Measurements from ENCODE around the gene CCND1. TPM values are rescaled to one million over a fixed set of nuclear protein-coding genes. Genes with fewer than 3 reads are reported as not detected.
"Not testable (repeated sequence)": the region's sequence is repeated elsewhere in the genome, so short reads cannot be mapped to it uniquely, and the experiment has no call there.

Gene CCND1
- total RNA-seq, 1 experiment from 2014 or later = 579 TPM

GRCh38 chr11:69605737-69606526 is 35.0 kb upstream of the CCND1 start:
- Histone ChIP-seq H3K4me1 (replicated peaks) (peaks cover 9% of the 10 kb centered on the region), H3K27me3 (replicated peaks) (no peaks in the 10 kb centered on the region), H3K9me3 (replicated peaks) (peaks cover 6% of the 10 kb centered on the region; the same call in 1 of the 2 replicates), H3K36me3 (no peaks in the 10 kb centered on the region), H3K27ac (no peak overlapping the region), H3K4me3 (no peak overlapping the region)
- DNase-seq (ENCODE audit: low read depth in 1 of 2, low spot score in 2 of 2) = peak in 1 of 2 experiments; percentile 46

- H3K27me3 ChIP-seq (replicated peaks) = no peaks in the 10 kb centered on the region
- no peaks in the 10 kb centered on the region for H3K4me1 ChIP-seq (replicated peaks)
- H3K27ac ChIP-seq = no peak overlapping the region
- no peak overlapping the region for H3K4me3 ChIP-seq
- H3K9me3 ChIP-seq (replicated peaks) = peaks cover 6% of the 10 kb centered on the region; the same call in 1 of the 2 replicates
- H3K36me3 ChIP-seq = no peaks in the 10 kb centered on the region
- peak in 1 of 2 experiments; percentile 42 for DNase-seq (ENCODE audit: low read depth in 1 of 2, low spot score in 2 of 2)
Measured at GRCh38 chr11:69609351-69609750, 31.6 kb upstream of the CCND1 start.

GRCh38 chr11:69611548-69612526 is 29.1 kb upstream of the CCND1 start:
- Histone ChIP-seq H3K27me3 (replicated peaks) (no peaks in the 10 kb centered on the region), H3K4me3 (no peak overlapping the region), H3K4me1 (replicated peaks) (no peaks in the 10 kb centered on the region), H3K36me3 (no peaks in the 10 kb centered on the region), H3K9me3 (replicated peaks) (peaks cover 6% of the 10 kb centered on the region; the same call in 1 of the 2 replicates), H3K27ac (no peak overlapping the region)
- peak in 1 of 2 experiments; percentile 51 for DNase-seq (ENCODE audit: low read depth in 1 of 2, low spot score in 2 of 2)

- Histone ChIP-seq H3K9me3 (replicated peaks) (peaks cover 6% of the 10 kb centered on the region; the same call in 1 of the 2 replicates), H3K36me3 (no peaks in the 10 kb centered on the region), H3K27ac (no peak overlapping the region), H3K27me3 (replicated peaks) (no peaks in the 10 kb centered on the region), H3K4me3 (no peak overlapping the region), H3K4me1 (replicated peaks) (no peaks in the 10 kb centered on the region)
- DNase-seq (ENCODE audit: low read depth in 1 of 2, low spot score in 2 of 2) = peak in 1 of 2 experiments; percentile 43
Measured at GRCh38 chr11:69613594-69613993, 27.4 kb upstream of the CCND1 start.

GRCh38 chr11:69614085-69614484 is 26.9 kb upstream of the CCND1 start:
- Histone ChIP-seq H3K27ac (no peak overlapping the region), H3K4me1 (replicated peaks) (no peaks in the 10 kb centered on the region), H3K27me3 (replicated peaks) (no peaks in the 10 kb centered on the region), H3K9me3 (replicated peaks) (peaks cover 2% of the 10 kb centered on the region; the same call in 1 of the 2 replicates), H3K36me3 (no peaks in the 10 kb centered on the region), H3K4me3 (no peak overlapping the region)
- peak in 1 of 2 experiments; percentile 52 for DNase-seq (ENCODE audit: low read depth in 1 of 2, low spot score in 2 of 2)

- Histone ChIP-seq H3K27ac (no peak overlapping the region), H3K4me1 (replicated peaks) (no peaks in the 10 kb centered on the region), H3K4me3 (no peak overlapping the region), H3K27me3 (replicated peaks) (no peaks in the 10 kb centered on the region), H3K9me3 (replicated peaks) (no peaks in the 10 kb centered on the region), H3K36me3 (no peaks in the 10 kb centered on the region)
- no peak for DNase-seq (ENCODE audit: low read depth in 1 of 2, low spot score in 2 of 2)
Measured at GRCh38 chr11:69615545-69616278, 25.2 kb upstream of the CCND1 start.

GRCh38 chr11:69617220-69617619 is 23.7 kb upstream of the CCND1 start:
- H3K27me3 ChIP-seq (replicated peaks) = 0 out of 2 replicates have a peak, but pooled peaks cover 3% of the 10 kb centered on the region
- no peak overlapping the region for H3K4me3 ChIP-seq
- H3K27ac ChIP-seq = no peak overlapping the region
- DNase-seq (ENCODE audit: low read depth in 1 of 2, low spot score in 2 of 2) = no peak
- no peaks in the 10 kb centered on the region for H3K9me3 ChIP-seq (replicated peaks)
- no peaks in the 10 kb centered on the region for H3K4me1 ChIP-seq (replicated peaks)
- no peaks in the 10 kb centered on the region for H3K36me3 ChIP-seq

GRCh38 chr11:69617682-69618081 is 23.3 kb upstream of the CCND1 start:
- Histone ChIP-seq H3K36me3 (no peaks in the 10 kb centered on the region), H3K4me1 (replicated peaks) (no peaks in the 10 kb centered on the region), H3K4me3 (no peak overlapping the region), H3K9me3 (replicated peaks) (no peaks in the 10 kb centered on the region), H3K27me3 (replicated peaks) (0 out of 2 replicates have a peak, but pooled peaks cover 5% of the 10 kb centered on the region), H3K27ac (no peak overlapping the region)
- no peak for DNase-seq (ENCODE audit: low read depth in 1 of 2, low spot score in 2 of 2)

GRCh38 chr11:69618237-69618636 is 22.7 kb upstream of the CCND1 start:
- Histone ChIP-seq H3K36me3 (no peaks in the 10 kb centered on the region), H3K9me3 (replicated peaks) (no peaks in the 10 kb centered on the region), H3K4me3 (no peak overlapping the region), H3K27ac (no peak overlapping the region), H3K27me3 (replicated peaks) (0 out of 2 replicates have a peak, but pooled peaks cover 6% of the 10 kb centered on the region), H3K4me1 (replicated peaks) (no peaks in the 10 kb centered on the region)
- DNase-seq (ENCODE audit: low read depth in 1 of 2, low spot score in 2 of 2) = no peak

- H3K27me3 ChIP-seq (replicated peaks) = peaks cover 10% of the 10 kb centered on the region; the same call in 1 of the 2 replicates
- no peak for DNase-seq (ENCODE audit: low read depth in 1 of 2, low spot score in 2 of 2)
Measured at GRCh38 chr11:69620683-69621290, 20.2 kb upstream of the CCND1 start.

GRCh38 chr11:69622097-69622681 is 18.8 kb upstream of the CCND1 start:
- H3K36me3 ChIP-seq; H3K4me3 ChIP-seq; H3K27ac ChIP-seq; H3K9me3 ChIP-seq (replicated peaks); H3K4me1 ChIP-seq (replicated peaks); DNase-seq (ENCODE audit: low read depth in 1 of 2, low spot score in 2 of 2): not testable (repeated sequence)
- H3K27me3 ChIP-seq (replicated peaks) = peaks cover 10% of the 10 kb centered on the region; the same call in 1 of the 2 replicates

More at GRCh38 chr11:69620683-69621290, 20.2 kb upstream of the CCND1 start:
- no peaks in the 10 kb centered on the region for H3K36me3 ChIP-seq
- no peak overlapping the region for H3K4me3 ChIP-seq
- no peak overlapping the region for H3K27ac ChIP-seq
- peaks cover 8% of the 10 kb centered on the region for H3K4me1 ChIP-seq (replicated peaks)
- H3K9me3 ChIP-seq (replicated peaks) = no peaks in the 10 kb centered on the region

- H3K4me1 ChIP-seq (replicated peaks) = peaks cover 8% of the 10 kb centered on the region
- no peaks in the 10 kb centered on the region for H3K36me3 ChIP-seq
- H3K27me3 ChIP-seq (replicated peaks) = peaks cover 10% of the 10 kb centered on the region; the same call in 1 of the 2 replicates
- H3K27ac ChIP-seq = no peak overlapping the region
- no peaks in the 10 kb centered on the region for H3K9me3 ChIP-seq (replicated peaks)
- DNase-seq (ENCODE audit: low read depth in 1 of 2, low spot score in 2 of 2) = no peak
- no peak overlapping the region for H3K4me3 ChIP-seq
Measured at GRCh38 chr11:69624293-69624692, 16.7 kb upstream of the CCND1 start.

Measured in SJSA1 (cell line).